Ovary (tissue), 3 donors: ENCODE data around the gene TMCC2.

ENCODE experiments used
- CTCF ChIP-seq, 3 donors: fragments of 450-650 bp in 2 of 3; fragments of 200-600 bp in 1 of 3; IDR thresholded peaks; one replicate each; pipeline versions ENCODE4 v1.5.1 to v1.8.0; 2016 to 2022; ENCODE audit warnings: antibody characterized with exemption in 3 of 3, mild to moderate bottlenecking in 1 of 3
- POLR2A ChIP-seq: fragments of 450-650 bp; IDR thresholded peaks from one replicate; pipeline ENCODE4 v1.6.1; 2017; ENCODE audit warnings: antibody characterized with exemption, mild to moderate bottlenecking, moderate library complexity
- donor health status: DM: no; HTN: no; CAD: no.

- TF ChIP-seq CTCF (IDR thresholded peaks at IDR 0.05) = no peak
- no peak for TF ChIP-seq POLR2A
These were observed 40.3 kb upstream of the TMCC2 start for GRCh38 chr1:205187420-205187819.
